SIG-M5 (cell line): Measurements from ENCODE around the gene IL12RB2.
A peak's percentile ranks its signal among the peaks of the same experiment; 100 is the strongest.
"Not testable (repeated sequence)": the region's sequence is repeated elsewhere in the genome, so short reads cannot be mapped to it uniquely, and the experiment has no call there.

Experiments used
- DNase-seq: peaks from one replicate; lab custom pipeline; 2025; lab: John Stamatoyannopoulos, UW

Gene IL12RB2

DNA sequence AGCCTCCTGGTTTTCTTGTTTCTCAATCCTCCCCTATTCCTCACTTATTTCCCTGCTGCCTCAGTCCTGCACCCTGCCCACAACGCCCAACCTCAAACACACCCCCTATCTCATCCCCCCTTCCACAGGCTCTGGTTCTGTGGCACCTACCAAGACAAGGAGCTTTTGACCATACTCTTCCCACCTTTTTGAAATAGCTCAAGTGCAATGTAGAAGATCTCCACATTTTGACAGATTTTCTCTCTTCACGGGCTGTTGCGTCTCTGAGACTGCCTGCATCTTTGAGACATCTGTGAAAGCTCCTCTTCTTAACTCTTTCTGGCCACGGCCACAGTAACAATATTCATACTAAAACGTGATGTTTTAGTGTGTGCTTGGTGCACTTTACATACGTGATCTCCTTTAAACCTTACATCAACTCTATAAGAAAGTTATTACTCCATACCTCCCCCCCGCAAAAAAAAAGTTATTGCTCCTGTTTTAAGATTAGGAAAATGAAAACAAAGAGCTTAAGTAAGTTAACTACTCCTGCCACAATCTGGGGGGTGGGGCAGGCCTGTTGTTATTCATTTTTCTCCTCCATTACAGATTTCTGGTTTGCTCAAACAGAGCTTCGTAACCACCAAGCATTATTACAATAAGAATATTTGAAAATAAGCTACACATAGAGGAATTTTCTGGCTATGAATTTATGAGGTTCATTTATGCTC, 124.4 kb downstream of the IL12RB2 start:
- DNase-seq: no peak

DNA sequence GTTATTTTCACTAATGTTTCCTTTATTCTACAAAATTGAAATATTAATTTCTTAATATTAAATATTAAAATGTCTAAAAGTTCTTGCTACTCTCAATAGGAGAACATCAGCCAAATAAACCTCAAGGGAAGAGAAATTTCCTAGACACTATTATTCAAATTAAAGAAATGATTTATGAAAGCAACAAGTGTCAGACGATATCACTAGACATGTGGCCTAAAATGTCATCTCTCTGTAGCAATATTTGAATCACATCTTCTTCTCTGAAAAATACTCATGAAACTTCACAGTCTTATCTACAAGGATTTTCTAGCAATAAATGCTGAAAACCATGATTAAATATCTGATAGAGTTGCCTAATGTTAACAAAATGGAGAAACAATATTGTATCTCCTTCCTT, 125.1 kb downstream of the IL12RB2 start:
- no peak for DNase-seq

DNA sequence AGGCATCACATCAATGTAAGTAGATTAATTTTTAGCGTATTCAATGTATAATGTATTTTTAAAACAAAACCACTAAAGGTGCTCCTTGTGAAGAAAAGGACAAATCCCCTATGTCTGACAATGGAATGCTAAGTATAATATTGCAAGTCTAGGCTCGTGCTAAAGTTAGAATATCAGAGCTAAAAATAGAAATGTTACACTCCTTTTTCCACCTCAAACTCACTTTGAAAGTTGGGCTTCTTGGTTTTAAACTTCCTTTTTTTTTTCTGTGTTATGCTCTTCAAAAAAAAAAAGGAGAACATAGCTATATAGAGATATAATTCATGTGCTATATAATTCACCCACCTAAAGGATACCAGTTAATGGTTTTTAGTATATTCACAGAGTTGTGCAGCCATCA, 126.2 kb downstream of the IL12RB2 start:
- DNase-seq: peak; percentile 47

DNA sequence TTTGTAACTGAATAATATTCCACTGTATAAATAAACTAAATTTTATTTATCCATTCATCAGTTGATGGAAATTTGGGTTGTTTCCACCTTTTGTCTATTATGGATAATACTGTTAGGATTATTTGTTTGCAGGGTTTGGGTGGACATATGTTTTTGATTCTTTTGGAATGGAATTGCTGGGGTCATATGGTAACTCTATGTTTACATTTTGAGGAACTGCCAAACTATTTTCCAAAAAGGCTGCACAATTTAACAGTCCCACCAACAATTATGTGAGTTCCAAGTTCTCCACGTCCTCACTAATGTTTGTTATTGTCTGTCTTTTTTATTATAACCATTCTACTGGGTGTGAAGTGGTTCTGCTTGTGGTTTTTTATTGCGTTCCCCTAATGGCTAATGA, 126.8 kb downstream of the IL12RB2 start:
- no peak for DNase-seq

DNA sequence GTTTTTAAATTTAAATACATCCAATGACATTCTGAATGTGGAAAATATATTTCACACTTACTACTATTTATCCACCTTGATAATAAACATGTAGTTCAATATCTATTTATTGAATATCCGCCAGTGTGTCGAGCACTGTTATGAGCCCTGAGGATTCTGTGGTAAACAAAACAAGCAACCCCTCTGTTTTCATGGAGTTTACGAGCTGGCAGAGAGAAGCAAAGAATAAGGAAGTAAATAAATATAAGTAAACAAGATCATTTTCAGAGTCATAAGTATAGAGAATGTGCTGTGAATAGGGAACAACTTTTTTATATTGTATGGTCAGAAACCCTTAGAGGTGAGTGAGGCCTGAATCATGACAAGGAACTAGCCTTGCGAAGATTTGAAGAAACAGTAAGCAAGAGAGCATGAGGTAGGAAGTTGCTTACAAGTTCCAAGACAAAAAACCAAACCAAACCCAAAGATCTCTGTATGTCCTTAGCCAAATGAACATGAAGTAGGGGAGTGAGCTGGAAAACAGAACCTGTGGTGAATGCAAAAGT, 128.9 kb downstream of the IL12RB2 start:
- DNase-seq: no peak

DNA sequence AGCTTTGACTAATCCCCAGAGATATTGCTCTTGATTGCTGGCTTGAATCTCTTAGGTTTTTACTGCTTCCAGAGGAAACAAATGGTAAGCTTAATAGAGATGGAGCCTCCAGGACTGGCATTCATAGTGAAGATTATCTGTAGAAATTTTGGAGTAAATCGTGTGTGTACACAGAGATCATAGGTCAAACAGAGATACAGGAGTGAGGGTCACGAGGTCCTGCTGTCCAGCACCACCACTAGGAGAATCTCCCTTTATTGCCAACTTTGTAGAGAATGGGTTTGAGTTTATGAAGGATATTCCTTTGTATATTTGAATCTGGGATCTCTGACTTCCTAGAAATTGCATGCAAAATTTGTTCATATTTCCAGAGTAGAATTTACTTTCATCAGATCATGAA, 130.3 kb downstream of the IL12RB2 start:
- no peak for DNase-seq

DNA sequence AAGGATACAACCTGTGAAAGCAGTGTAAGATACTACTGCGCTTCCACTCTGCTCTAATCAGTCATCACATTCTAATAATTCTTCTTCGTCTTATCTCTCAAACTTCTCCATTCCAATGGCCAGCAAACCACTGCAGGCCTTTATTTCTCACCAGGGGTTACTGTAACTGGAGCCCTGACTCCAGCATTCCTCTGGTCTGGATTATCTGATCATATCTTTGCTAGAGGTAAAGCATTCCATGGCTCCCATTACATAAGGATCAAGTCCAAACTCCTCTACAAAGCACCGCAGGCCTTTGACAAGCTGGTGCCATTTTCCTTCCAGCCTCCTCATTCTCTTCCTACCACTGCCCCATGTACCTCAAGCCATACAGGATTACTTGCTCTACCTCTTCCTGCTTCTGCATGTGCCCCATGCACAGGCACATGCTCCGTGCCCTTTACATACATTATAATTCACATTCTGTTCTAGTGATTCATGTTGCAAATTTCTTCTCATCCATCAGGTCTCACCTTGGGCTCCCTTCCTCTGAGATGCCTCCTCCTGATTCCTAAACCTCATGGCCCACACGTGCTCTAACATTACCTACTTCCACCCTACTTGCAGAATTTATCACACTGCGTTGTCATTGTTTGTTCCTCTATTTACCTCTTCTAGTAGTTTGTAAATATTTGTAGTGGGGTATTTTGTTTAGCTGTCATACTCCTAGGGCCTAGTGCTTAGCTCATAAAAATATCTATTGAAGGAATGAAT, 131.8 kb downstream of the IL12RB2 start:
- no peak for DNase-seq

DNA sequence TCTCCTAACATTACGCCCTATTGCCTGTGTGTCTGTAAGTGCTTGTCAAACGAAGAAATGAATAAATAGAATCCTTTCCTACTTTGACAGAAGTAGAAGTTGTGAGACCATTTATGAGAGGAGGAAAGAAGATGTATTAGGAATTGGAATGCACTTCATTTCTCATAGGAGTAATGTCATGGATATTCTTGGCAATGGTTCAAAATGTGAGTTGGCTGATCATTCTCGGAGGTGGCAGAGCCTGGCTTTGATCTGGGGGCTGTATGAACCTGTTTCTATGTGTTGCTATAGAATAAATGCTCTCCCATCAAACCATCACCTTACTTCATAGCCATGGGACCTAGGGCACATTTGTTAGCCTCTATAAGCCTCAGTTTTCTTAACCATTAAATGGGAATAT, 132.7 kb downstream of the IL12RB2 start:
- DNase-seq: no peak

DNA sequence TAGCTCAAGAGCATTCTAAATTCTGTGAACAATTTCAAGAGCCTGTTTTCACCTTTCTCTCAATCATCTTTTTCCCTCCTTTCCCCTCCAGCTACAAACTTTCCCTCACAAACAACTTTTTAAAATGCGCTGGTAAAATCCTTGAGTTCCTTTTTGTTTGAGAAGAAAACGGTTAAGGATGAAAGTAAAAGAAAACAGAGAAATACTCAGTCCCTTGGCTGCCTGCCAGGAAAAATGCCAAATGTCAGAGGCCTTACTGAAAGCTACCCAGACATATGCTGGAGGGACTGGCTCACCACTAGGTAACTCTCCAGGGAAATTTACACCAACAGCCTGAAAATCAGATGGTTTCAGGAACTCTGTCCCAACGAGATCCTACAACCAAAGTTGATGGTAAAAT, 133.5 kb downstream of the IL12RB2 start:
- no peak for DNase-seq

DNA sequence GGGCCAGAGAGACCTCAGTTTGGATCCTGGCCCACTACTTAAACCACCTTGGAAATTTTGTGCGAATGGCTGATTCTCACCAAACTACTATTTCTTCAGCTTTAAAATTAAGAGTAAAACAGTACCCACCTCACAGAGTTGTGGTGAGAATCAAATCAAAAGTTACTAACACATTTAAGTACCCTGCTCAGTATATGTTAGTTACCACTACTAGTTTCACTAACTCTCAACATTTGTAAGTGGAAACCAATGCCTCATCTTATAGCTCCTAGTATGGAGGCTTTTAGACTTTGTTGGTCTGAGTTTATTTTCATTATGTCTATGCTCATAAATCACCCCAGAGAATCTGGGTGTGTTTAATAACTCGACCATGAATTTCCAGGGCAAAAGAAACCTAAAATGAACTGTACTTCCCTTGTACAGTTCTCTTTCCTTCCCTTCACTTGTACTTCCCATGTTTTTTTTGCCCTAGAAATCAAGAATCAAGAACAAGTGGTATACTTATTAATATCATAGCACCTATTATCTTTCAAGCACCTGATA, 134.1 kb downstream of the IL12RB2 start:
- DNase-seq: no peak

DNA sequence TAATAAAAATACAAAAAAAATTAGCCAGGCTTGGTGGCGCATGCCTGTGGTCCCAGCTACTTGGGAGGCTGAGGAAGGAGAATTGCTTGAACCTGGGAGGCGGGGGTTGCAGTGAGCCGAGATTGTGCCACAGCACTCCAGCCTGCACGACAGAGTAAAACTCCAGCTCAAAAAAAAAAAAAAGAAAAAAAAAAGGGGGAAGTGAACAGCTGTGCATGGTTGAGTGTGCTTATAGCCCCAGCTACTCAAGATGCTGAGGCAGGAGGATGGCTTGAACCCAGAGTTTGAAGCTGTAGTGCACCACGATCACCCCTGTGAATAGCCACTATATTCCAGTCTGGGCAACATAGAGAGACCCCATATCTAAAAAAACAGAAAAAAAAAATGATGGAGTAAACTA, 138.3 kb downstream of the IL12RB2 start:
- not testable (repeated sequence) for DNase-seq
